Calu3 (cell line): ENCODE data around the gene GFPT2. TPM values are rescaled to one million over a fixed set of nuclear protein-coding genes. Genes with fewer than 3 reads are reported as not detected.
A peak's percentile ranks its signal among the peaks of the same experiment; 100 is the strongest.

Source experiments
- BruUV-seq: library from RNA; stranded (reverse); fragments of 400-500 nt; replicated peaks from 2 replicates; lab custom pipeline; 2021; lab: Mats Ljungman, UMichigan
- CTCF ChIA-PET: fragments of 300-600 bp; sonication (Branson Sonifier 250); formaldehyde crosslinking; loops from one replicate; lab custom pipeline; 2022; ENCODE audit warnings: antibody characterized with exemption; lab: Charles Lee
- DNase-seq: peaks from one replicate; pipeline ENCODE4 v3.0.0; 2022
- H3K27ac Mint-ChIP-seq: one replicate; pipeline ENCODE4 v1.8.0; 2022; ENCODE audit warnings: mixed read lengths; ENCODE audit not compliant: unreplicated experiment
- H3K27me3 Mint-ChIP-seq: one replicate; pipeline ENCODE4 v1.8.0; 2022; ENCODE audit warnings: mixed read lengths; ENCODE audit not compliant: unreplicated experiment
- H3K36me3 Mint-ChIP-seq: one replicate; pipeline ENCODE4 v1.8.0; 2022; ENCODE audit warnings: mild to moderate bottlenecking, moderate library complexity, mixed read lengths; ENCODE audit not compliant: insufficient read depth, unreplicated experiment
- H3K4me1 Mint-ChIP-seq: one replicate; pipeline ENCODE4 v1.8.0; 2022; ENCODE audit warnings: mild to moderate bottlenecking, low read depth, mixed read lengths; ENCODE audit not compliant: unreplicated experiment
- H3K4me3 Mint-ChIP-seq: one replicate; pipeline ENCODE4 v1.8.0; 2022; ENCODE audit warnings: mild to moderate bottlenecking, low read depth, moderate library complexity, mixed read lengths; ENCODE audit not compliant: unreplicated experiment
- H3K9me3 Mint-ChIP-seq: one replicate; pipeline ENCODE4 v1.8.0; 2022; ENCODE audit warnings: low read depth, mixed read lengths; ENCODE audit not compliant: unreplicated experiment
- CTCF ChIP-seq: fragments of 200-600 bp; IDR thresholded peaks from one replicate; pipeline ENCODE4 v1.8.0; 2022; ENCODE audit warnings: antibody characterized with exemption; ENCODE audit not compliant: unreplicated experiment
- intact Hi-C: fragments of 100-400 bp; cut with micrococcal nuclease; formaldehyde crosslinking; loops from one replicate; pipeline ENCODE4 v1.10.0; 2022; ENCODE audit not compliant: unreplicated experiment
- total RNA-seq: library from RNA; stranded (reverse); gene quantifications from 2 replicates; pipeline ENCODE4 v1.2.3, GENCODE V29; 2022

Gene GFPT2
- total RNA-seq, 1 experiment from 2014 or later: not detected

- no TSS peak for BruUV-seq
- Mint-ChIP-seq H3K27ac (no peak overlapping the region), H3K27me3 (peaks cover 11% of the 10 kb centered on the region), H3K36me3 (peaks cover 5% of the 10 kb centered on the region), H3K9me3 (no peaks in the 10 kb centered on the region), H3K4me3 (peak overlapping the region; percentile 12), H3K4me1 (peaks cover 29% of the 10 kb centered on the region)
- CTCF ChIA-PET: interaction anchor here (0.7 to 1.4 kb wide), 7 partner anchors 12 to 142 kb away, joined by 3 to 8 read pairs (median 3); partner anchors contain the start of gene RASGEF1C
- no peak for DNase-seq
- TF ChIP-seq CTCF: no peak
- intact Hi-C loops: loop anchor here (5.0 kb wide), 1 partner anchor 141 kb away; no protein-coding TSS in a partner anchor
Measured at GRCh38 chr5:180331647-180331950, 21.5 kb downstream of the GFPT2 start.

GRCh38 chr5:180330810-180331646, 22.1 kb downstream of the GFPT2 start:
- H3K4me1 Mint-ChIP-seq: peaks cover 29% of the 10 kb centered on the region
- no peaks in the 10 kb centered on the region for H3K9me3 Mint-ChIP-seq
- no TSS peak for BruUV-seq
- CTCF ChIA-PET: interaction anchor here (0.6 kb wide), 1 partner anchor 134 kb away, joined by 4 read pairs; no protein-coding TSS in a partner anchor
- H3K4me3 Mint-ChIP-seq: peak overlapping the region; percentile 12
- DNase-seq: peak; percentile 39
- no peak for TF ChIP-seq CTCF
- H3K27ac Mint-ChIP-seq: no peak overlapping the region
- peaks cover 5% of the 10 kb centered on the region for H3K36me3 Mint-ChIP-seq
- H3K27me3 Mint-ChIP-seq: peaks cover 11% of the 10 kb centered on the region
- intact Hi-C loops: loop anchor here (5.0 kb wide), 1 partner anchor 141 kb away; no protein-coding TSS in a partner anchor

- Mint-ChIP-seq H3K4me3 (no peak overlapping the region), H3K27me3 (peaks cover 17% of the 10 kb centered on the region), H3K27ac (no peak overlapping the region), H3K36me3 (peaks cover 5% of the 10 kb centered on the region), H3K4me1 (peaks cover 29% of the 10 kb centered on the region), H3K9me3 (no peaks in the 10 kb centered on the region)
- no TSS peak for BruUV-seq
- TF ChIP-seq CTCF: no peak
- CTCF ChIA-PET: no interaction called here
- intact Hi-C loops: loop anchor here (5.0 kb wide), 1 partner anchor 142 kb away; no protein-coding TSS in a partner anchor
- DNase-seq: no peak
Measured at GRCh38 chr5:180330270-180330648, 22.9 kb downstream of the GFPT2 start.

- Mint-ChIP-seq H3K4me3 (no peak overlapping the region), H3K4me1 (peaks cover 29% of the 10 kb centered on the region), H3K9me3 (no peaks in the 10 kb centered on the region), H3K27ac (no peak overlapping the region), H3K36me3 (peaks cover 5% of the 10 kb centered on the region), H3K27me3 (peaks cover 23% of the 10 kb centered on the region)
- CTCF ChIA-PET: interaction anchor here (0.9 to 1.5 kb wide), 3 partner anchors 15 to 201 kb away, joined by 3 to 5 read pairs (median 4); no protein-coding TSS in a partner anchor
- BruUV-seq: no TSS peak
- no peak for TF ChIP-seq CTCF
- intact Hi-C loops: loop anchor here (5.0 kb wide), 3 partner anchors 37 to 202 kb away; partner anchors contain the start of gene MAPK9
- no peak for DNase-seq
Measured at GRCh38 chr5:180329606-180330269, 23.4 kb downstream of the GFPT2 start.
